GM18505 (cell line): ENCODE measurements around the gene SPEM1.
"Not testable (repeated sequence)": the region's sequence is repeated elsewhere in the genome, so short reads cannot be mapped to it uniquely, and the experiment has no call there.

Experiments
- ATAC-seq: cut with Tn5 transposase; IDR thresholded peaks from one replicate; pipeline ENCODE4 v1.9.1; 2021; ENCODE audit not compliant: unreplicated experiment
- POLR2A ChIP-seq: IDR thresholded peaks from 4 replicates; pipeline ENCODE4 v1.6.1; 2011; ENCODE audit warnings: borderline replicate concordance; ENCODE audit not compliant: insufficient read depth, insufficient read length; ENCODE audit errors: extremely low read depth

Gene SPEM1

DNA sequence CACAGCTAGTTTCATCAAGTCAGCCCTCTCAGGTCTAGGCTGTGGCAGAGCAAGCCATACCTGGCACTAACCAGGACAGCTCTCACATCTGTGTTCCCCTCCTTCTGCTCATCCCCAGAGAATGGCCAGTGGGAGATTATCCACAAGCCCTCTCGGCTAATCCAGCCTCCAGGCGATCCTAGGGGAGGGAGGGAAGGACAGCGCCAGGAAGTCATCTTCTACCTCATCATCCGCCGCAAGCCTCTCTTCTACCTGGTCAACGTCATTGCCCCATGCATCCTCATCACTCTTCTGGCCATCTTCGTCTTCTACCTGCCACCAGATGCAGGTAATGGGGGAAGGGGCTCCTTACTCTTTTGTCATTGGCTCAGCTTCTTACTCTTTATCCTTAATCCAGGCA lies 28.3 kb downstream of the SPEM1 start:
- no peak for ATAC-seq
- TF ChIP-seq POLR2A: no peak

DNA sequence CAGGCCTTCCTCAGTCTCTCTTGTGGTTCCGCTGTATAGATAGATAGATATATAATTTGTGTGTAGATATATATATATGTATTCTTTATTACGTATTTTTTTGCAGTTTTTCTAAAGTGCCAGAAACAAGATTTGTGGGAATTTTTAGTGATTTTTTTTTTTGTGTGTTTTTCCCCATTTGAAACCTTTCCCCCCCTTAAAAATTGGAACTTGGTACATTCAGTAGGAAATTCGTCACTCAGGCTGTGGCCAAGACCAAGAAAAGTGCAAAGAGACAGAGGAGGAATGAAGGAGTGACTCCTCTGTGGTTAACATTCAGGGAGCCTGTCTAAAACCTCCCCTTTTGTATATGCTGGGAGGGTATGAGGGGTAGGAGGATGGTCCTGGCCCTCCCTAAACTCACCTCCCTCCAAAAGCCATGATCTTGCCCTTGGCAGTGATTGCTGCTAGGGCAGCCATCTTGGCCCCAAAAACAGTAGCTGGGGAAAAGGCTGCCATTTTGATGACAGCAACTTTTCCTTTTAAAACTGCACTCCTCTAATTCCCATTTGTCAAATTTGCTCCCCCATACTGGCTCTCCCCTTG lies 39.9 kb downstream of the SPEM1 start:
- ATAC-seq: no peak
- TF ChIP-seq POLR2A: no peak

DNA sequence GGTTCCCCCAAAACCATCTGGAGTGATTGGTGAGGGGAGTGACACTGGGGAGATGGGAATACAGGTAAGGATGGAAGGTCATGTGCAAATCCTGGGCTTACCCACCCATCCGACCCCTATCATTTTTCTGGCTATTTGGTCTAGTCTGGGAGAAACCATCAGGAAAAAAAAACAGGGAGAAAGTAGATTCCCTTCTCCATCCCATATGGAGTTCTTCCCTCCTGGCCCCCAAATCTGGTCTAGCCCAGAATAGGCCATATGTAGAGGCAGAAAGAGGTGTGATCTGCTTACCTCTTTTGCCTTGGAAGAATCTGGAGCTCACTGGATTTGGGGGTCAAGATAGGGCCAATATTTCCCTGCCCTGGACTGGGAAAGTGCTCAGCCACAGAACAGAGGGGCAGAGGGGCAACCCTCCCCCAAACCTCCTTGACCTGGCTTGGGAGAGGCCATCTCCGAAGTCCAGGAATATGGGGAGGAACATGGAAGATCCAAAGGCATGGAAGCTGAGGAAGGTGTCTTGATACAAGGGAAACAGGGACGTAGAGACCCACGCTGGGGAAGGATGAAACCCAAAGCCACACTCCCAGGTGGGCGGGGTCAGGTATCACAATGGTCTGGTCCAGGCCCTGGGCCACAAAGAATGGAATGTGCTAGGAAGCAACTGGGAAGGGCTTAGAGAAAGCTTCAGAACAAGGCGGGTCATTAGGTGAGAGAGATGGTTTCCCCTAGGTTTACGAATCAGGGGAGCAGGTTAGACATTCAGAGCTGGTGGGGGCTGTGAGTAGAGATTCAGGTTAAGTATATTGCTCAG lies 40.9 kb downstream of the SPEM1 start:
- no peak for TF ChIP-seq POLR2A
- ATAC-seq: no peak

DNA sequence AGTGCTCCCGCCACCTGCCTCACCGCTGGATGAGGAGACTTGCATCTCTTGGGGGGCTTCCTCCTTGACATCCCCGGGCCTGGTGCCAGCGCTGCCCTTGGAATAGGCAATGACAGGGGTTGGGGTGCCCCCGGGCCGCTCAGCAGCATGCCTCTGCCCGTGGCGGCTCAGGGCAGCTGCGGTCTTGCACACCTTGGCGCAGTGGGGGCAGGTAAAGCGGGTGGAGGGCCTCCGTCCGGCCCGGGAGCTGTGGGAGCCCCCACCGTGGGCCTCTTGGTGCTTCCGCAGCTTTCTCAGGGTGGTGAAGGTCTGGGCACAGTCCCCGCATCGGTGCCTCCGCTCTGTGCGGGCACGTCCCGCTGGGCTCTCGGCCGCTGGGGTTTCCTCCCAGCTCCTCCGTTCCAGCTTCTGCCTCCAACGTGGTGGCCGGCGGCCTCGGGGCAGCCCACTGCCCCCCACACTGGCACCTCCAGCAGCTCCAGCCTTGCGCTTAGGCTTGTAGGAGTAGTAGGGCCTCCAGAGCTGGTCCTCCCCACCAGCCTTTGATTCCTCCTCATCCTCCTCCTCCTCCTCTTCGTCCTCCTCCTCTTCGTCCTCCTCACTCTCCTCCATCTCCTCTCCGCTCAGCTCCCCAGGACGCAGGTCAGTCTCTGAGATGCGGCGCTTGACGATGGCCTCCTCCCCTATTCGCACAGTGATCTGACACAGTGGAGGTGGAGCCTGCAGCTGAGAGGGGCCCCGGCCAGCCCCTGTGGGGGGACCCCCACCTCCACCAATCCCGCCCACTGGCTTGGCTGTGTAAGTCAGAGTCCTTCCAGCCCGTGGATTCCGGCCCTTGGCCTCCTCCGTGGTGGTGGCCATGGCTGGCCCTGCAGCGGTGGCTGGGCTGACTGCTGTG lies 42.6 kb downstream of the SPEM1 start:
- TF ChIP-seq POLR2A: no peak
- no peak for ATAC-seq

DNA sequence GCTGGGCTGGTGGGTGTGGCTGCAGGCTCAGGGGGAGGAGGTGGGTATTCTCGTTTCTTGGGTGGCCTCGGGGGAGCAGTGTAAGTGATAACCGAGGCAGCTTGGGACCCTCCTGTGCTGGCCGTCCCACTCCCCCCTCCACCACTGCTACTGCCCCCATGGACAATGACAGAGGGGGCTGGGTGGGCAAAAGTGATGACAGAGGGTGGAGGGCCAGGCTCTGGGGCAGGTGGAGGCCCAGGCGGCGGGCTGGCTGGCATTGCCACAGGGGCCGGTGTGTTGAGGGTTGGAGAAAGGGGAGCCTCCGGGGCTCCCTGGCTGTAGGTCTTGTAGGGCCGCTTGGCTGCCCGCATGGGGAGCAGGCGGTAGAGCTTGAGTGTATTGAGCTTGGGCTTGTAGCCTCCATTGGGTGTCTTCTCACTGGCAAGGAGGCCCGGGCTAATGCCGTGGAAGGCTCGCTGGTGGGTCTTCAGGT lies 43.3 kb downstream of the SPEM1 start:
- no peak for ATAC-seq
- no peak for TF ChIP-seq POLR2A

DNA sequence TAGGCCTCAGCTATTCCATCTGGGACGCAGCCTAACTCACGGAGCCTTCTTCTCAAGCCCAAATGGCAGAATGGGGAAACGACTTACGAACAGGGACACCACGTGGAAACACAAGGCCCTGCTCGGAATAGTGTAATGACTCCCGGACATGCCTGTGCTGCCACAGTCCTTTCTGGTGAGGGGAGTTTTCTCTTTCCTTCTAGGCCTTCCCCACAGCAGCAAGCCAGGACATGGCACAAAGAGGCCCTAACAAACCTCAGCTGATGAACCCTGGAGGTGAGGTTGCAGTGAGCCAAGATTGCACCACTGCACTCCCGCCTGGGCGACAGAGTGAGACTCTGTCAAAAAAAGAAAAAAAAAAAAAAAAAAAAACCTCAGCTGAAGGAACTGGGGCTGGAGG lies 44.0 kb downstream of the SPEM1 start:
- no peak for ATAC-seq
- TF ChIP-seq POLR2A: no peak

DNA sequence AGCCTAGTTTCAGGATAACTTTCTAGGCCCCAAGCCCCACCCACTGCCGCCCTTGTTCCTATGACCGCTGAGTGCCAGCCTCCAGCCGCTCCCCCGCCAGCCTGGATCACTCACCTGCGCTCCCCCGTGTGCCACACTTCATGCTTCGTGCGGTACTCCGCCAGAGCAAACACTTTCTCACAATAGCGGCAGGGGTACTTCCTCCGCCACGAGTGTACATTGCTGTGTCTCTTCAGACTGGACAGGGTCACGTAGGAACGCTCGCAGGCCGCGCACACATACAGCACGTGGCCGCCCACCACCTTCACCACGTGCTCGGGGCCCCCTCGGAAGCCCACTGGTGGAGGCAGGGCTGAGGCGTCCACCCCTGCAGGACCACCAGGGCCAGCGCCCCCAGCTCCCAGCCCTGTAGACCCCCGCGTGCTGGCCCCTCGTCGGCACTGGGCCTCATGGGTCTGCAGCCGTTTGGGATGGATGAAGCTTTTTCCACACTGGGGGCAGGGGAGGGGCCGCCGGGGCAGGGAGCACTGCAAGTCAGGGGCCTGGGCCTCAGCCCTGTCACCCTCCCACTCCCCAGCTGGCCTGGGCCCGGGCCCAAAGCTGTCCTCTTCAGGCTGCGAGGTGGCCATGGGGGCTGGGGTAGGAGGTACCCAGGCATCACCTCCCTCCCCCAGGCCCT lies 45.6 kb downstream of the SPEM1 start:
- TF ChIP-seq POLR2A: no peak
- no peak for ATAC-seq

DNA sequence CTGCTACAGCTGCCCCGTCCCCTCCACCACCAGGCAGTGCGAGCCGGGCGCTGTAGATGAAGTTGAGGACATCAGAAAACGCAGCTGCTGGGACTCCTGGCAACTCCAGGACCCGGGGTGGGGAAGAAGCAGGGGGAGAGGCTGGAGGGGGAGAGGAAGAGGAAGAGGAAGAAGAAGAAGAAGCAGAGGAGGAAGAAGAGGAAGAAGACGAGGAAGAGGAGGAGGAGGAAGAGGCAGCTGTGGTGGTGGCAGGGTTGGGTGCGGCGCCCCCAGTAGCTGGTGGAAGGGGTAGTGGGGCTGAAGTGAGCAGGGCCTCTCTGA lies 46.2 kb downstream of the SPEM1 start:
- TF ChIP-seq POLR2A: no peak
- no peak for ATAC-seq

DNA sequence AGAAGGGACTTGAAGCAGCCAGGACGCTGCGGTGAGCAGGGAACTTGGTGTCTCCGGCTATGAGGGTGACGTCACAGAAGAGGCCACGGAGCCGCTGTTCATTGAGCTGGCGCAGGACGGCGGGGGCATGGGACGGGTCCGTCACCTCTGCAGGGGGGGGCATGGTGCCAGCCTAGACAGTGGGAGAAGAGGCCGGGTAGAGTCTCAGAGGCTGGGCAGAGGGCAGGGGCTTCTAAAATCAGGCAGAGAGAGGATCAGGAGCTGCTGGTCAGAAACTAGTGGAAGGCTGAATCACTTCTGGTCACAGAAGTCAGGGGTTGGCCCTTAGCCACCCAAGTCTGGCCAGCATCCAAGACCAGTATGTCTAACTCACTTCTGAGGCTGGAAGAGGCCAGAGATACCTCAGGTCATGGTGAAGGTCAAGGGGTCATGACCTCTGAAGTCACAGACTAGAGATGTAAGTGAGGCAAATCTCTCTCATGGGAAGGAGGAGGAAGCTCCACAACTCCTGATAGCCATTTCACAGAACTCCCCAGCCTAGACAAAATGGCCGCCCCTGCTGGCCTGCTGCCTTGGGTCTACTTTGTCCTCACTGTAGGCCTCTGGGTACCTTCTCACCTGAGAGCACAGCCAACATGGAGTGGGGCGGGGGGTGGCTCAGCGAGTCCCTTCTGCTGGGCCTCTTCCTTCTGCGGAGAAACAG lies 46.7 kb downstream of the SPEM1 start:
- TF ChIP-seq POLR2A: no peak
- ATAC-seq: no peak

DNA sequence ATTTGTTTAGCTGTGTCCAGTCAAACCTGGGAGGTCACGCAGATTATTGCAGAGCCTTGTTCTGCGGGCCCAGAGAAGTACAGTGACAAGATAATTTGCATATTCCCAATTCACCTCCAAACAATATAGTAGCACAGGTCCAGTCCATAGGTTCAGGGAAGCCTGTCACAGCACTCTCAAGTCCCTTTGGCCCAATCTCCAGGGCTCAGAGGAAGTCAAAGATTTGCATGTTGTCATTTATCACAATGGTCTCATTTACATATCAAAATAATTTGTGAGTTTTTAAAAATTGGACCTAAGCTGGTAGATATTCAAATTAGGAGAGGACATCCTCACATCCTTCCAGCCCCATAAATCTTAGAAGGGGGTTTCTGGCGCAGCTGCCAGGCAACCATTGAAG lies 47.4 kb downstream of the SPEM1 start:
- ATAC-seq: no peak
- no peak for TF ChIP-seq POLR2A

DNA sequence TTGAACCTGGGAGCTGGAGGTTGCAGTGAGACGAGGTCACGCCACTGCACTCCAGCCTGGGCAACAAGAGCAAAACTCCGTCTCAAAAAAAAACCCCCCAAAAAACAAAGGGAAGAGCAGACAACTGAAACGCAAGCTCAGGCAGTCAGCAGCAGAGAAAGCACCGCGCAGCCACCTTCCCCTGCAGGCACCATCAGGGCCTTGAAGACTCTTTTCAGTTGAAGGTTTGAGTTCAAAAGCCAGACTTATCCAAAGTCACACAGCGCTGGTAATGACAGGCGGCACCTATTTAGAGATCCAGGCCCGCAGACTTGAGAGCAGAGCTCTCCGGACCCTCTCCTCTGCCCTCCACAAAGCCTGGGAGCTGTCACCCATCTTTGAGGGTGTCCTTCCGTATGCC lies 48.2 kb downstream of the SPEM1 start:
- no peak for TF ChIP-seq POLR2A
- ATAC-seq: no peak

DNA sequence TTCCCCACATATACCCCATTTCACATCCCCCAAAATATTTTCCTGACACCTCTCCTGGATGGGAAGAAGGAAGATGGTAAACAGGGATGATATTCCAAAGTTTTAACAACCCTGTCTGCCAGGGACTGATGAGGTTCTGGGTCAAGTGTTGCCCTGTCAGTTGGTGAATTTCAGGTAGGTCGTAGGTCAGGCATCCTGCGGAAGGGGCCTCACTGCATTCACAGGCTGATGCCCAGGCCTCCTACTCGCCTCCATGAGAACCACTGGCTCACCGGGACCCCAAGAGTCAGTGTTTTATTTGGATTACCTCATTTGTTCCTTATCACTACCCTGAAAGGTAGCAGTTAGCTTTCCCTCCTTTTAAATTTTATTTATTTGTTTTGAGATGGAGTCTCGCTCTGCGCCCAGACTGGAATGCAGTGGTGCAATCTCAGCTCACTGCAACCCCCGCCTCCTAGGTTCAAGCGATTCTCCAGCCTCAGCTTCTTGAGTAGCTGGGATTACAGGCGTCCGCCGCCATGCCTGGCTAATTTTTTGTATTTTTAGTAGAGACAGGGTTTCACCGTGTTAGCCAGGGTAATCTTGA lies 48.8 kb downstream of the SPEM1 start:
- ATAC-seq: no peak
- TF ChIP-seq POLR2A: no peak

DNA sequence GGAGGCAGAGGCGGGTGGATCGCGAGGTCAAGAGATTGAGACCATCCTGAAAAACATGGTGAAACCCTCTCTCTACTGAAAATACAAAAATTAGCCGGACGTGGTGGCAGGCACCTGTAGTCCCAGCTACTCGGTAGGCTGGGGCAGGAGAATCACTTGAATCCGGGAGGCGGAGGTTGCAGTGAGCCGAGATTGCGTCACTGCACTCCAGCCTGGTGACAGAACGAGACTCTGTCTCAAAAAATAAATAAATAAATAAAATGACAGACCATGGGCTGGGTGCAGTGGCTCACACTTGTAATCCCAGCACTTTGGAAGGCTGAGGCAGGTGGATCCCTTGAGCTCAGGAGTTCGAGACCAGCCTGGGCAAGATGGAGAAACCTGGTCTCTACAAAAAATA lies 49.7 kb downstream of the SPEM1 start:
- ATAC-seq: not testable (repeated sequence)

DNA sequence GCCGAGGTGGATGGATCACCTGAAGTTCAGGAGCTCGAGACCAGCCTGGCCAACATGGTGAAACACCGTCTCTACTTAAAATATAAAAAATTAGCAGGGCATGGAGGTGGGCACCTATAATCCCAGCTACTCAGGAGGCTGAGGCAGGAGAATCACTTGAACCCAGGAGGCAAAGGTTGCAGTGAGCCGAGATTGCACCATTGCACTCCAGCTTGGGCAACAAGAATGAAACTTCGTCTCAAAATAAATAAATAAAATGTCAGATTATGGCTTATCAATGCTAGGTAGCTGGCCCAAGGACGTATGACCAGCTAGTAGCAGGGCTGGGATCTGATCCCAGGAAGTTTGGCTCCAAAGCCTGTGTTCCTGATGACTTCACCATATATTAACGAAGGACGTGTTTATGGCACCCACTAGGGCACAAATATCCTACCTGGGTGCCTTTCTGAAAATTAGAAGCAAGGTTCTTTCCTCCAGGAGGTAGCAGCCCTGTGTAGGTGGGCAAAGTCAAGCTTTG lies 50.4 kb downstream of the SPEM1 start:
- not testable (repeated sequence) for ATAC-seq
